HG02759 (cell line): ENCODE data around the gene FAM222B.
A peak's percentile ranks its signal among the peaks of the same experiment; 100 is the strongest.
"Not testable (repeated sequence)": the region's sequence is repeated elsewhere in the genome, so short reads cannot be mapped to it uniquely, and the experiment has no call there.

ENCODE experiments used
- ATAC-seq: cut with Tn5 transposase; IDR thresholded peaks from one replicate; pipeline ENCODE4 v1.9.1; 2021; ENCODE audit warnings: mild to moderate bottlenecking, moderate library complexity; ENCODE audit not compliant: unreplicated experiment

Gene FAM222B

DNA sequence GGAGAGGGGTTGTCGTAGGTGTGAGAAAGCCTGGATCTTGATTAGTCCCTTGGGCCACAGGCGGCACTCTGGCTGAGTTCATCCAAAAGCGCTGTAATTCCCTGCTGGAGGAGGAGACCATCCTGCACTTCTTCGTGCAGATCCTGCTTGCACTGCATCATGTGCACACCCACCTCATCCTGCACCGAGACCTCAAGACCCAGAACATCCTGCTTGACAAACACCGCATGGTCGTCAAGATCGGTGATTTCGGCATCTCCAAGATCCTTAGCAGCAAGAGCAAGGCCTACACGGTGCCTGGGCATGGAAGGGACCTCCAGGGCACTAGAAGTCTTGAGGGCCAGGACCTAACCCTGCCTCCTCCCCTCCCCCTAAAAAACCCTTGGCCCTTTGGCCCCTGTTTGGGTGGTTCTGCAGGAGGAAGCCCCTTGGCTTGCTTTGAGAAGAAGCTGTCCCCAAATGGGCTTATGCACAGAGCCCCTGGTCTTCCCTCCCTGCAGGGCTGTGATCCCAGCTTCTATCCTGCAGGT lies 107.8 kb downstream of the FAM222B start:
- ATAC-seq = no peak

DNA sequence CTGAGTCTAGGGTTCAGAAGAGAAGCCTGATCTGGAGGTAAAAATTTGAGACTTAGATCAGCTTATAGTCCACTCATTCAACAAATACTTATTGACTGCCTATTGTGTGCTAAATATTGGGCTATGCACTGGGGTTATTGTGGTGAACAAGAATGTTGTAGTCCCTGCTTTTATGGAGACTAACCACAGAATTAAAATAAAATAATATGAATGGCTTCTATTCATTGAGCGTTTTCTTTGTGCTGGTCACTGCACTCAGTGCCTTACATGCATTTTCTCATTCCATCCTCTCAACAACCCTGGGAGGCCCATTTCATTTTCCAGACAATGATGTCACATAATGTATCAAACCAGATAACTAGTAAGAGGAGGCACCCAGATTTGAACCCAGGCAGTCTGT lies 109.2 kb downstream of the FAM222B start:
- ATAC-seq = no peak

DNA sequence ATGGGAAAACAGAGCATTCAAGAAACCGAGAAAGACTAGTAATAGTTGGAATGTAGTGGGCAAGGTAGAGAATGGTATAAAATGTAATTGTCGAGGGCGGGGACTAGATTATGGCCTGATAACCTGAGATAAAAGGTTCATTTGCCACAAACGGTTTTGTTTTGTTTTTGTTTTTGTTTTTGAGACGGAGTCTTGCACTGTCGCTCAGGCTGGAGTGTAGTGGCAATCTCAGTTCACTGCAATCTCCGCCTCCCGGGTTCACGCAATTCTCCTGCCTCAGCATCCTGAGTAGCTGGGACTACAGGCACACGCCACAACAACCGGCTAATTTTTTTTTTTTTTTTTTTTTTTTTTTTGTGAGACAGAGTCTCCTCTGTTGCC lies 112.7 kb downstream of the FAM222B start:
- ATAC-seq = no peak

DNA sequence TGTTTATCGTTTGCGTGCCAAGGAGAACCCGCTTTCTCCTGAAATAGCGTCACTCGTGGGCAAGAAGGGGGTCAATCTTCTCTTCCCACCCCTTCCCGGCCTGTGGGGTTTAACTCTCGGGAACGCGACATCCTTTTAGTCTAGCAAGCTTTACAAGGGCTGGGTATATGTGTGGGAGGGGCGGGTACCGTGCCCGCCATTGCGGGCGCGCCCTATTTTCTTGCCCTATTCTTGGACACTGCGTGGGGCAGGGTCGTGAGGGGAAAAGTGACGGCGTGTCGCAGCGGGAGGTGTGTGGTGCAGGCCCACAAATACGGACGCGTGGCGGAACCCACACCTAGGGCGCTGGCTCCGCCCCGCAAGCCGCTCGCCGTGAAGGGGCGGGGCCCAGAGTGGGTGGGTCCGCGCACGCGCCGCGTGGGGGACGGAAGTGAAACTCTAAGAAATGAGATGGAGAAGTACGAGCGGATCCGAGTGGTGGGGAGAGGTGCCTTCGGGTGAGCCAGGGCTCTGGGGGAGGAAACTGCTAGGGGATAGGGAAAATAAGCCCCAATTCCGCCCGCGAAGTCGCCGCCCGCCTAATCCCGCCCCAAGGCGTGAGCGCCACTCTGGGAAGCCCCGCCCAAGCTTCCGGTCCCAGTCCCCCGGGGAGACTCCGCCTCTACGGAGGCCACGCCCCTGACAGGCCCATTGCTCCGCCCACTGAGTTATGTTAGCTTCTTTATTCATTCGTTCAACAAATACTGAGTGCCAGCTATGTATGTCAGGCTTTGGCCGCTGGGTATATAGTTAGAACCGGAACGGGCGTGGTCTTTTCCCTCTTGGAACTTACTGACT lies 114.0 kb downstream of the FAM222B start, which contains the start of gene NEK8:
Gene NEK8 (plus strand): TSS at position 425 of the 837 bp plus-strand sequence. CDS start 26 bp downstream, at position 451.
- ATAC-seq = peak; percentile 48

DNA sequence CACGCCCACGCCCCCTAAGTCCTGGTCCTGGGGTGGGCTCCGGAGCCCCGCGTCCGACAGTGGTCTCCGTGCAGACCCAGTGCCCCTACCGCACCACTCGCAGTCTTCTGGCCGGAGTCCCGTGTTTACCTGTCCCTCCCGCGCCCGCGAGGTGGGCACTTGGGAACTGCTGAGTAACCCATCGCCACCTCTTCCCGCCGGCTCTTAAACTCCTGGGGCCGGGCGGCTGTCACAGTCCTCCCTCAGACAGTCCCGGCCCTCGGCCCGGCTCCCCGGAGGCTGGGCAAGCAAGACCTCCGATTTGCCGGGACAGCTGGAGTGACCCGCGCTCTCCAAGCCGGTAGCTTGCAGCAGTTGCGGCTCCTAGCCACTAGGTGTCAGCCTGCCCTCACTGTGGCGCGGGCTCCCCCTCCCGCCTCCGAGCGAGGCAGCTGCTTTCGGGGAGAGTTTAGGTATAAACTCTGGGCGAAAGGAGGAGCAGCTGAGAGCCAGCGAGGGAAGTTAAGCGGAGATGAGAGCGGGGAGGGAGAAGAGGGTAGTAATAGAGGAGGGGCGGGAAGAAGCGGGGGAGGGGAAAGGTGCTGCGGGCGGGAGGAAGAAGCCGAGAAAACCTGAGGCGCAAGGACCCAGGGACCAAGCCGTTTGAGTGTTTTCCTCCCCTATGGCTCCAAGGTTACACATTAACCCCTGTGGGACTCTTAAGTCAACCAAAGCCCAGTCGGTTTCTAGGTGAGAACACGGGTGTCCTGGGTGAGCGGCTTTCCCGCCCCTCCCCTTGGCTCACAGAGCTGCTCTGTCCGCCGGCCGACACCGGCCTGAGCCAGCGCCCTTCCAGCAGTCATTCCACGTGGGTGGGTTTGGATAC lies 115.7 kb downstream of the FAM222B start:
- peak; percentile 36 for ATAC-seq

DNA sequence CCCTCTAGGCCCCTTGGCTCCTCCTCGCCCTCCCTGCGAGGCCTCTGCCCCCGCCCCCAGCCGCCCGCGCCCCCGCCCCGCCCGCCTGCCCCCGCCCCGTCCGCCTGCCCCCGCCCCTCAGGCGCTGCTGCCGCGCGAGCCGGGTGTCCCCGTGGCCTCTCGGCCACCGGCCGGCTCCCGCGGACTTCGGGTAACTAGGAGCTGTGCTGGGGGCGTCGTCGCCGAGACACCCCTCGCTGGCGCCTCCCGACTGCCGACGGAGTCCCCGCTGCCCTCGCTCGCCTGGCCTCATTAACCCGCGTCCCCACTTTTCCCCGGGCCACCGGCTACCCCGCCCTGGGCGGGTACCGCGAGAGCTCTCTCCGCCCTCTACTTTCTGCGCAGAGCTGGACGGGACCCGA lies 116.4 kb downstream of the FAM222B start, which contains the start of gene TLCD1:
Gene TLCD1 (minus strand): TSS at position 8 of the 401 bp plus-strand sequence. CDS start 136 bp downstream, outside the sequence.
- no peak for ATAC-seq

DNA sequence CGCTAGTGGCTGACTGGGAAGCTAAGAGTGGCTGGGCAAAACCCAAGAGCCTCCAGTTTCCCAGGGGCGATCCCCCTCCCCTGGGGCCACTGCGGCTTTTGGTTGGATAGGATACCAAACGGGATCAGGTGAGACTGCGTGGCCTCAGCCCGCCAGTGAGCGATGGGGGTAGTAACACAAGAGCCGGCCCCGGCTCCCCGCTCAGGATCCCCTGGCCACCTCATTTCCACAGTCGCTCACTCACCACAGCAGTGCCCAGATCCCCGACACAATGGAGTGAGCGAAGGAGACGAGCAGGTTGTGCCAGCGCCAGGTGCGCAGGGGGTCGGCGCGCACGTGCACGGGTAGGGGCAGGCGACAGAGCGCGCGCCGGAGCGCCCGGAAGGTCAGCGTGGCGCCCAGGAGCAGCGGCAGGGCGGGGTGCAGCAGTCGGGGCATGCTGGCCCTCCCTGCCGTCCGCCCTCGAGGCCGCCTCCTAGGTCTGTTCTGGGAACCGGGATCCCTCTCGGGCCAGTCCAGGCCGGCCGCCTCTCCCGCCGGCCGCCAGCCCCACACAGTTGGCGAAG lies 116.8 kb downstream of the FAM222B start:
- ATAC-seq = no peak

DNA sequence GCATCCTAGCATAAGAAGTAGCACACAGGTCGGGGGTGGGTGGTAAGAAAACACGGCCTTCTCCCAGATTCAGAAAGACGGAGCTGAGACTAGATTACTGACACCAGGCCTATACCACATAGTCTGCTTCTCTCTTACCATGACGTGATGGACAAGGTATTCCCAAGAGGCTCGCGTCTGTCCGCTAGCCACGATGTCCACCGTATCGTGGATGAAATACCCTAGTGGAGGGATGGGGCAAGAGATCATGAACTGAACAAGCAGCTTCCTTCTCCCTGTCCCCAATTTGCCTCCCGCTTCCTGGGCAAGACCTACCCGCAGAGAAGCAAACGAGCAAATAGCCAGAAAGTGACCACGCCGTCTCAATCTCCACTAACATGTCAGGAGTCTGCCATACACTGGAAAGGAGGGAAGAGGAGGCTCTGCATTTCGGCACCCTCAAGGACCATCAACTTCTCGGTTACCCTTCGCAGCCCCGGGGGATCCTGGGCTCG lies 117.4 kb downstream of the FAM222B start:
- ATAC-seq = no peak

DNA sequence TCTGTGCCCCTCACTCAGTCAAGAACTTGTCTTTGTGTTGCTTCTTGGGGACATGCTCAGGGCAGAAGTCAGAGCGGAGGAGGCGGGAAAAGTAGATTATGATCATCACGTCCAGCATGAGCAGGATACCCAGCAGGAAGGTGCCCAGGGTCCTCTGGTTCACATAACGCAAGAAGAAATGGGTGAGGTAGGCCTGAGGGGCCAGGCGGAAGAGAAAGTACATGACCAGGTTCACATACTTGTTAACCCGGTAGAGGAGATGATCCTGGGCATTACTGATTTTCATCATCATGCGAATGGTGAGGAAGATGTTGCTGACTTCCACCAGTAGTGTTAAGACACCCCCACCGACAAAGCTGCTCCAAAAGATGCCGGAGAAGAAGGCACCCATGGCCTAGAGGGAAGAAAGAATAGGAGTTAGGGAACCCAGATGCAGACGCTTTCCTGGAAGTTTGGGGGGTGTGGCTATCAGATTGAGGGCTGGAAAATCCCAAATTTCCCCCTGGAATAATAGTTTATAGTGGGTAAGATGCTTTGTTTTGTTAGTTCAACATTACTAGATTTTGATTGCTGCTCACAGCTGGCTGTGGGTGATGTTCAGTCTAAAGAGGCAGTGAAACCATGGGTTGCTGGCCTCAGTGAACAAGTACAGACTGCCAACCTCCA lies 118.0 kb downstream of the FAM222B start:
- no peak for ATAC-seq

DNA sequence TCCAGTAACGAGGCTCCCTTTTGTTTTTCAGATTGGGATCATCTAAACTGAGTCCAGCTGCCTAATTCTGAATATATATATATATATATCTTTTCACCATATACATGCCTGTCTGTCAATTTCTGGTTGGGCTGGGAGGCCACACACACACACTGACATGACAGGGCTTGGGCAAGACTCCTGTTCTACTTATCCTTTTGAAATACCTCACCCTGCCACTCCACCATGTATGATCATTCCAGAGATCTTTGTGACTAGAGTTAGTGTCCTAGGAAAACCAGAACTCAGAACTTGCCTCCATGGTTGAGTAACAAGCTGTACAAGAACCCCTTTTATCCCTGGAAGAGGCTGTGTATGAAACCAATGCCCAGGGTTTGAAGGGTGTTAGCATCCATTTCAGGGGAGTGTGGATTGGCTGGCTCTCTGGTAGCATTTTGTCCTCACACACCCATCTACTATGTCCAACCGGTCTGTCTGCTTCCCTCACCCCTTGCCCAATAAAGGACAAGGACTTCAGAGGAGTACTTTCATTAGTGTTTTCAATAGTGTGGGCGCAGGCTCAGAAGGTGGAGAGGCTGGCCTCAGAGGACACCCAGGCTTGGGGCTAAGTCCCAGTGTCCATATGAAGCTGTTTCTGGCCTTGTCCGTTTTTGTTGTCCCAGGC lies 118.6 kb downstream of the FAM222B start:
- ATAC-seq = not testable (repeated sequence)

DNA sequence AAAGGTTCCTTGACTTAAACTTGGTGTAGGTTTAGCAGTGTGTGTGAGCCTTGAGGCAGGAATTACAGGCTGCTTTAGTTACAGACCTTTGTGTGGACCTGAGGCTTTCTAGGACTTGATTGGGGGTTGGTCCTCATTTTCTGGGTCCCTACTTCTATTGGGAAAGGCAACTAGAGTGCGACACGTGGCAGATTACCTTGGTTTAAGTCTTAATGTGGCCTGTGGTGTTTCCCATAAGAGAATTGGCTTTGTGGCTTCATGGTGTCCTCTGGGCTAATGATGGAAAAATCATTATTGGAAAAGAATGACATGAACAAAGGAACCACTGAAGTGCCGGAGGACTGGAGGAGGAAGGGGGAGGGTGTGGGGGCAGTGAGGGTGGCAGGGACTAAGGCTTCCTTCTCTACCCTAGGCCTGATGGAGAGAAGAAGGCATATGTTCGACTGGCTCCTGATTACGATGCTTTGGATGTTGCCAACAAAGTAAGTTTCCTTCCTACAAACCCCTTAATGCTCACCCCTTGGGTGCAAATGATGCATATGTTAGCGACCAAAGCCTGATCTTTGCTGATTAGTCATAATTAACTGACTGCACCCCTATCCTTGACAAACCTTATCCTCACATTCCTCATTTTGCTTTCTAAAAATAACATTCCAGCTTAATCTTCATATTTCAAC lies 119.3 kb downstream of the FAM222B start:
- ATAC-seq = no peak

DNA sequence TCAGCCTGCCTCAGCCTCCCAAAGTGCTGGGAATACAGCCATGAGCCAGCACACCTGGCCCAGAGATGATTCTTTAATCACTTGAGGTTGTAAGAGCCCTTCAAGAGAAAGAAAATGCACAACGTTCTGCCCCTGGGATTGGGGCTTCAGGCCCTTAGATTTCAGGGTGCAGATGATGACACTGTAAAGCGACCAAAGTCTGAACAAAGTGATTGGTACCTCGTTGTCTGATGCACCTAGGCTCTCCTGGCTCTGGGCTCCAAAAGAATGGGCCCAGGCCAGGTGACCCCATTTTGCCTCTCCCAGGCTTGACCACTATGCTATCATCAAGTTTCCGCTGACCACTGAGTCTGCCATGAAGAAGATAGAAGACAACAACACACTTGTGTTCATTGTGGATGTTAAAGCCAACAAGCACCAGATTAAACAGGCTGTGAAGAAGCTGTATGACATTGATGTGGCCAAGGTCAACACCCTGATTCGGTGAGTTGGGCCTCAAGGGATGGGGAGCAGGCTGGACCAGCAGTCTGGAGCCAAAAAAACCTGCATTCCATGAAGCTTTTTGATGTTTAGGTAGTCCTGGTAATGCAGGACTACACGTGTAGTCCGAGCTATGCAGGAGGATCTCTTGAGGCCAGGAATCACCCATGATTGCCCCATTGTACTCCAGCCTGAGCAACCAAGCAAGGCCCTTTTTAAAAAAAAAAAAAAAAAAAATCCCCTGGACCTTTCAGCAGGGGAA lies 120.0 kb downstream of the FAM222B start:
- ATAC-seq = no peak

DNA sequence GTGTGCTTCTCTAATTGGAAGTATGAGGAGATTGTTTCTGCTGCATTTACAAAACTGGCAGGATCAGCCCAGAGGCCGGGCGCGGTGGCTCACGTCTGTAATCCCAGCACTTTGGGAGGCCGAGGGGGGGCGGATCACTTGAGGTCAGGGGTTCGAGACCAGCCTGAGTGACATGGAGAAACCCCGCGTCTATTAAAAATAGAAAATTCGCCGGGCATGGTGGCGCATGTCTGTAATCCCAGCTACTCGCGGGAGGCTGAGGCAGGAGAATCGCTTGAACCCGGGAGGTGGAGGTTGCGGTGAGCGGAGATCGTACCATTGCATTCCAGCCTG lies 121.6 kb downstream of the FAM222B start:
- ATAC-seq = not testable (repeated sequence)

DNA sequence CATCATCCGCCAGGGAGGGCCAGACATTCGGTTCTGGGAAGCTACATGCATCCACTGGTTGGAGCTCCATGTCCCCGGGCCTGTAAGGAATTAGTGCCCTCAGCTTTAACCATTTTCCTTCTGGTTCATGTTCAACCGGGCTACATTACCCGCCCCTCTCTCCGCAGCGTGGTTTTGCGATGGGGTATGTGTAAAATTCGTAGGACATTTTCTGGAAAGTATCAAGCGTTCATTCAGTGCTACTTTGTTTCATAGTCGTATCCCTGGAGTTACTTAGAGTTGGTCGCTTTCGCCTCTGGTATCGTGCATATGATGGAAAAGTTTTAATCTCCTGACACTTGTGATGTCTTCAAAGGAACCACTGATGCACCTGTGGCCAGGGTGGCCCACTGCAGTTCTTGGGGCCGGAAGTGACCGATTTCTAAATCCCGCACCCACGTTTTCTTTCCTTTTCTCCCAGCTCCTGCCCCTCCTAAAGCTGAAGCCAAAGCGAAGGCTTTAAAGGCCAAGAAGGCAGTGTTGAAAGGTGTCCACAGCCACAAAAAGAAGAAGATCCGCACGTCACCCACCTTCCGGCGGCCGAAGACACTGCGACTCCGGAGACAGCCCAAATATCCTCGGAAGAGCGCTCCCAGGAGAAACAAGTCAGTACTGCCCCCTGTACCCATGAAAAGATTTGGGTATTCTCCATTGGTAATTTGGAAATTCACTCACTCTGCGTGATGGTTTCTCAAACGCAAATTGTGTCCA lies 122.2 kb downstream of the FAM222B start:
- no peak for ATAC-seq

DNA sequence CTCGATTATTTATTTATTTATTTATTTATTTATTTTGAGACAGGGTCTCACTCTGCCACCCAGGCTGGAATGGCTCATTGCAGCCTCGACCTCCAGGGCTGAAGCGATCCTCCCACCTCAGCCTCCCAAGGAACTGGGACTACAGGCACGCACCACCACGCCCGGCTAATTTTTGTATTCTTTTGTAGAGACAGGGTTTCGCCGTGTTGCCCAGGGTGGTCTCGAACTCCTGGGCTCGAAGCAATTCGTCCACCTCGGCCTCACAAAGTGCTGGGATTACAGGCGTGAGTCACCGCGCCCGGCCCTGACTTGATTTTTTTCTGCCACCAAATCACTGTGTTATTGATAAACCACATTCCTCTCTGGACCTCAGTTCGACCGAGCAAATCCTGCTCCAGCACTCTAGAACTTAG lies 123.6 kb downstream of the FAM222B start:
- ATAC-seq = peak; percentile 3

DNA sequence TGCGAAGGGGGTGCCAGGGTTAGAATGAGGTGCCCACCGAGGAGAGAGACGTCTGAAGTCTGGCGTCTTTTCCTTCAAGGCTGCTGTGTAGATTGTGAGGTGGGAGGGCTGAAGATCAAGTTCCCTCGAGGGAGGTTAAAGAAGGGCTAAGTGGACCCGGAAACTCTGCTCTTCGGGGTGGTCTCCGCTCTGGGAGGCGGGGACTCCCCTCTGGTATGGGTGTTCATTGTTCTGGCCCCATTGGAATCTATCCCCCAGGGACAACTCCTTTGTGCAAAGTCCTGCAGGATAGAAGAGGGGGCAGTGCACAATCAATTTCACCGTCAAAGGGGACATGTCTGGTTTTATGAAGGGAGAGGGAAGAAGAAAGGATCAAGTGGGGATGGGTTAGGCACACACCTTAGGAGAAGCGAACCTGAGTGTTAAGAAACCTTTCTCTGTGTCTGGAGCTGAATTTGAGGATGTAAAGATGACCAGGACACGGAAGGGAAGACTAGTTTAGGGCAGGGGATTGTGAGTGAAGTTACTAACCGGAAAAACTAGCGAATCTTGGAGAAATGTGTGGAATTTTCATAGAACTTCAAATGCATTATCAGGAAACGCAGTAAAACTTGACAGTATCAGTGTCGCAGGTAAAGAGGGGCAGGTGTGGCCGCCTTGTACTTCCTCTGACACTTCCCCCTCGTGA lies 124.1 kb downstream of the FAM222B start:
- no peak for ATAC-seq

DNA sequence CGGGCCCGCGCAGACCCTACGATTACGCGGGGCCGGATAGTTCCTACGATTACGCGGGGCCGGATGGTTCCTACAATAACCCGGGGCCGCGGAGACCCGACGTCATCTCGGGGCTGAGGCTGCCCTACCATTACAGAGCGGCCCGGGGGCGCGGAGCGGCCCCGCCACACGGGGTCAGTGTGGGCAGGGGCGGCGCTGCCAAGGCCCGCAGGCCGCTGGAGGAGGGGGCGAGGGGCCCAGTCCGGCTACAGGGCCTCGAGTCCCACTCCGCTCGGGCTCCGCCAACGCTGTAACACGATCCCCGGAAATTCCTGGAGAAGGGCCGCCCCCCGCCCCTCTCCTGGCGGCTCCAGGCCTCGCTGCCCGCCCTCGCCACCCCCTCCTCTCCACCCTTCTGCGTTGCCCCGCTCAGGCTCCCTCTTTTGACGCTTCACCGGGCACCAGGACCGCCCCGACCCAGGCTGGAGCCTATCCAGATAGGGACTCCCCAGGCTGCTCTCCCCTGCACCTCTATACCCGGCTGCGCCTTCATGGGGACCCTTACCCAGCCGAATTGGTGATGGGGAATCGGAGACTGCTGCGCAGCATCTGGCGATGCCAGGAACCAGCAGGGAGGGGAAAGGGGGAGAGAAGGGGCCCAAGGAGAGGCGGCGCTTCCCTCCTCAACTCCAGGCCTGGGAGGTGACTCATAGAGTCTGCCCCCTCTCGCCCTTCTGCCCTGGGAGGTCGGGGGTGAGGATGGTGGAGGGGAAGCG lies 124.8 kb downstream of the FAM222B start, which contains the start of gene RAB34:
Gene RAB34 (minus strand): TSS at position 291 of the 755 bp plus-strand sequence. CDS start 602 bp downstream, outside the sequence.
- ATAC-seq = no peak
